ENCODE measurements around the gene SNX30. TPM values are rescaled to one million over a fixed set of nuclear protein-coding genes. Genes with fewer than 3 reads are reported as not detected.

SNX30 gene
- total RNA-seq, 2 donors from 2014 or later, result 6.3 to 38.7 TPM

DNA sequence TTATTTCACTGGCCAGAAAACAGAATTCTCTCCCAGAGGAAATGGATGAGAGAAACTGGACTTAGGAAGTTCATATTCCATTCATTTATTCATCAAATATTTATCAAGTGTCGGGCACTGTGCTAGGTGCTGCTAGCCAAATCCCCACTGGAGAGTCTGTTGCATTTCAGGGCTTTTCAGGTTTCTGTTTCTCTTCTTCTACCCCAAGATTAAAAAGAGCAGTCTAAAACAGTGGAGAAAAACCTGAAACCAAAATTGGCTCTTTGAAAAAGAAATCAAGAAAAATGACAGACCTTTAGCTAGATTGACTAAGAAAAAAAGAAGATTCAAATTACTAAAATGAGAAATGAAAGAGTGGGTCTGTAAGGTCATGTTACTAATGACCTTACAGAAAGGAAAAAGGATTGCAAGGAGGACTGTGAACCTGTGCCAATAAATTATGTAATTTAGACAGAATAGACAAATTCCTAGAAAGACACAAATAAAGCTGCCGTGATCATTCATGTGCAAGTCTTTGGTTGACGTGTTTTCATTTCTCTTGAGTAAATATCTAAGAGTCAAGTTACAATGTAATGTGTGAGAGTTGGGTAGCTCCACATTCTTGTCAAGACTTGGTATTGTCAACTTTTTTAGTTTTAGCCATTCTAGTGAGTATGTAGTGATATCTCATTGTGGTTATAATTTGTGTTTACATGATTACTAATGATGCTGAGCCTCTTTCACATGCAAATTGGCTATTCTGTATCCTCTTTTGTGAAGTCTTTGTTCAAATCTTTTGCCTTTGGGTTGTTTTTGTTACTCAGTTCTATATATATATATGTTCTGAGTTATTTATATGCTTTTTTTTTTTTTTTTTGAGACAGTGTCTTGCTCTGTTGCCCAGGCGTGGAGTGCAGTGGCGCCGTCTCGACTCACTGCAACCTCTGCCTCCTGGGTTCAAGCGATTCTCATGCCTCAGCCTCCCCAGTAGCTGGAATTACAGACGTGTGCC, 23.7 kb downstream of the SNX30 start:
- intact Hi-C loops (cut with DNase I), result no loop called here
- 74% methylated on average over 9 of the region's 9 CpGs for WGBS

DNA sequence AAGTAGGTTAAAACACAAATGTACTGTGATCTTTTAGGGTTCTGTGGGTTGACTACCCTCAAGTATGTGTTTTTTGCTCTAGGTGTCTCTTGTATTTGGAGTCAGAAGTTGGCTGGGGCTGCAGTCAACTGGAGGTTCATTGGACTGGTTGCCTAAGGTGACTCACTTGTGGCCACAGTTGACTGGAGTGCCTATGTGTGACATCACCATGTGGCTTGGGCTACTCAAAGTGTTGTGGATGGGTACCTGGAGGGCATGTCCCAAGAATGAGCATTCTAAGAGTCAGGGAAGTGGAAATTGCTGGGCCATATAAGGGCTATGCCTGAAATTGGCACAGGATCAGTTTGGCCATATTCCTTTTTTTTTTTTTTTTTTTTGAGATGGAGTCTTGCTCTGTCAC, 27.4 kb downstream of the SNX30 start:
- no peaks in the 10 kb centered on the region for H3K9me3 ChIP-seq
- intact Hi-C loops (cut with DNase I), result no loop called here
- no peak overlapping the region for H3K4me3 ChIP-seq
- TF ChIP-seq POLR2A (IDR thresholded peaks at IDR 0.05), result no peak
- TF ChIP-seq, protein P1, sequence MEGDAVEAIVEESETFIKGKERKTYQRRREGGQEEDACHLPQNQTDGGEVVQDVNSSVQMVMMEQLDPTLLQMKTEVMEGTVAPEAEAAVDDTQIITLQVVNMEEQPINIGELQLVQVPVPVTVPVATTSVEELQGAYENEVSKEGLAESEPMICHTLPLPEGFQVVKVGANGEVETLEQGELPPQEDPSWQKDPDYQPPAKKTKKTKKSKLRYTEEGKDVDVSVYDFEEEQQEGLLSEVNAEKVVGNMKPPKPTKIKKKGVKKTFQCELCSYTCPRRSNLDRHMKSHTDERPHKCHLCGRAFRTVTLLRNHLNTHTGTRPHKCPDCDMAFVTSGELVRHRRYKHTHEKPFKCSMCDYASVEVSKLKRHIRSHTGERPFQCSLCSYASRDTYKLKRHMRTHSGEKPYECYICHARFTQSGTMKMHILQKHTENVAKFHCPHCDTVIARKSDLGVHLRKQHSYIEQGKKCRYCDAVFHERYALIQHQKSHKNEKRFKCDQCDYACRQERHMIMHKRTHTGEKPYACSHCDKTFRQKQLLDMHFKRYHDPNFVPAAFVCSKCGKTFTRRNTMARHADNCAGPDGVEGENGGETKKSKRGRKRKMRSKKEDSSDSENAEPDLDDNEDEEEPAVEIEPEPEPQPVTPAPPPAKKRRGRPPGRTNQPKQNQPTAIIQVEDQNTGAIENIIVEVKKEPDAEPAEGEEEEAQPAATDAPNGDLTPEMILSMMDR (IDR thresholded peaks at IDR 0.05), result no peak
- no peak for TF ChIP-seq POLR2AphosphoS5 (IDR thresholded peaks at IDR 0.05)
- no peak overlapping the region for H3K27ac ChIP-seq
- no peak for DNase-seq (ENCODE audit: low spot score)
- H3K27me3 ChIP-seq (replicated peaks; ENCODE audit: insufficient read depth), result no peaks in the 10 kb centered on the region
- no peaks in the 10 kb centered on the region for H3K4me1 ChIP-seq (replicated peaks)
- no peaks in the 10 kb centered on the region for H3K36me3 ChIP-seq

More for the DNA sequence above, 23.7 kb downstream of the SNX30 start:
- H3K27ac ChIP-seq, result no peak overlapping the region
- no peaks in the 10 kb centered on the region for H3K9me3 ChIP-seq
- H3K4me1 ChIP-seq (replicated peaks), result no peaks in the 10 kb centered on the region
- H3K36me3 ChIP-seq, result no peaks in the 10 kb centered on the region
- no peak overlapping the region for H3K4me3 ChIP-seq
- no peaks in the 10 kb centered on the region for H3K27me3 ChIP-seq (replicated peaks; ENCODE audit: insufficient read depth)
- TF ChIP-seq, protein P1 (IDR thresholded peaks at IDR 0.05), result no peak
- no peak for TF ChIP-seq POLR2A (IDR thresholded peaks at IDR 0.05)
- no peak for TF ChIP-seq POLR2AphosphoS5 (IDR thresholded peaks at IDR 0.05)
- DNase-seq (ENCODE audit: low spot score), result no peak

DNA sequence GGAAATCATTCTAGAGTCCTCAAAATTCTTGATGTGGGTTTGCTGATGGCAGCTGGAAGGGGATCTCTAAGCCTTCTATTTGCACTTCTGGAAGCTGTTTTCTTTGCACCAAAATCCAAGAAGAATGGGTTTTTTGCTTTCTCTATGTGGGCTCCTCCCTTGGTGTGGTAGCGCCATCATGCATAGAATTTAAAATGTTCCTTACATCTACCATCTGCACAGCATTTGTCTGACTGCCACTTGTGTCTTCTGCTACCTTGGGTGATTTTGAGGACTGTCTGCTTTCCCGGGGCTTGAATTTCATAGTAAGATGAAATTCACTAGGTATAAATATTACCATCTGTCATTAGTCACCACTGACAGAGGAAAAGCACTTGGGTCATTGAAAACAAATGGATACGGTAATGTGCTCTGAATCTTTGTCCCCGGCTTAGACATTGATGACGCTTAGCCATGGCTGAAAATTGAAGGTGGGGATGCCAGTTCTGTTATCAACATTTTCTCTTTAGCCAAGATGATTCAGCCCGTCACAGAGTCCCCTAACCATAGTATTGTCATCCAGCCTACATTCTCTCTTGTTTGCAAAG, 30.0 kb downstream of the SNX30 start:
- intact Hi-C loops (cut with DNase I), result no loop called here
- TF ChIP-seq POLR2A (IDR thresholded peaks at IDR 0.05), result no peak
- no peak for TF ChIP-seq POLR2AphosphoS5 (IDR thresholded peaks at IDR 0.05)
- TF ChIP-seq, protein P1 (IDR thresholded peaks at IDR 0.05), result no peak
- Histone ChIP-seq H3K27me3 (replicated peaks; ENCODE audit: insufficient read depth) (no peaks in the 10 kb centered on the region), H3K4me3 (no peak overlapping the region), H3K36me3 (no peaks in the 10 kb centered on the region), H3K4me1 (replicated peaks) (no peaks in the 10 kb centered on the region), H3K27ac (no peak overlapping the region), H3K9me3 (no peaks in the 10 kb centered on the region)
- DNase-seq (ENCODE audit: low spot score), result no peak
- WGBS, result 88% methylated on average over 6 of the region's 6 CpGs

DNA sequence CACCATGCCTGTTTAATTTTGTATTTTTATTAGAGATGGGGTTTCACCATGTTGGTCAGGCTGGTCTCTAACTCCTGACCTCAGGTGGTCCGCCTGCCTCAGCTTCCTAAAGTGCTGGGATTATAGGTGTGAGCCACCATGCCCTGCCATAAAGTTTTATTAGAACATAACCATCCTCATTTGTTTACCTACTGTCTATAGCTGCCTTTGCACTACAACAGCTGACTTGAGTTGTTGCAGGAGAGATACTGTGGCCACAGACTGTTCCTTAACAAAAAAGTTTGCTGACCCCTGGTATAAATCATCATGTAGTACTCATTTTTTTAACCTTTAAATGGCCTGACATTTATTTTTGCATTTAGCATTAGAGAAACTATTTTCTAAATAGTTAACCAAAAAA, 31.7 kb downstream of the SNX30 start:
- TF ChIP-seq, protein P1 (IDR thresholded peaks at IDR 0.05), result no peak
- TF ChIP-seq POLR2A (IDR thresholded peaks at IDR 0.05) (no peak), POLR2AphosphoS5 (IDR thresholded peaks at IDR 0.05) (peak; percentile 53)
- no peaks in the 10 kb centered on the region for H3K9me3 ChIP-seq
- no peak overlapping the region for H3K4me3 ChIP-seq
- 74% methylated on average over 1 of the region's 1 CpG for WGBS
- H3K4me1 ChIP-seq (replicated peaks), result no peaks in the 10 kb centered on the region
- H3K27me3 ChIP-seq (replicated peaks; ENCODE audit: insufficient read depth), result no peaks in the 10 kb centered on the region
- DNase-seq (ENCODE audit: low spot score), result peak; percentile 16
- H3K36me3 ChIP-seq, result no peaks in the 10 kb centered on the region
- intact Hi-C loops (cut with DNase I), result no loop called here
- H3K27ac ChIP-seq, result no peak overlapping the region

All from prostate gland (tissue), 2 donors.